ENCODE measurements around the gene PARP11.

GRCh38 chr12:3836641-3837040 is 36.6 kb downstream of the PARP11 start:
- TF ChIP-seq EP300 (IDR thresholded peaks at IDR 0.05; ENCODE audit: low read depth) = no peak
- no peak for TF ChIP-seq CTCF (IDR thresholded peaks at IDR 0.05)
- TF ChIP-seq POLR2A (IDR thresholded peaks at IDR 0.05) = no peak
- no peak for TF ChIP-seq POLR2AphosphoS5 (IDR thresholded peaks at IDR 0.05)
